ENCODE measurements around the gene MLLT10. TPM values are rescaled to one million over a fixed set of nuclear protein-coding genes. Genes with fewer than 3 reads are reported as not detected.
A peak's percentile ranks its signal among the peaks of the same experiment; 100 is the strongest.

Gene MLLT10
- total and polyA plus RNA-seq, 9 donors, result 20.7 to 30.6 (median 25.5) TPM

DNA sequence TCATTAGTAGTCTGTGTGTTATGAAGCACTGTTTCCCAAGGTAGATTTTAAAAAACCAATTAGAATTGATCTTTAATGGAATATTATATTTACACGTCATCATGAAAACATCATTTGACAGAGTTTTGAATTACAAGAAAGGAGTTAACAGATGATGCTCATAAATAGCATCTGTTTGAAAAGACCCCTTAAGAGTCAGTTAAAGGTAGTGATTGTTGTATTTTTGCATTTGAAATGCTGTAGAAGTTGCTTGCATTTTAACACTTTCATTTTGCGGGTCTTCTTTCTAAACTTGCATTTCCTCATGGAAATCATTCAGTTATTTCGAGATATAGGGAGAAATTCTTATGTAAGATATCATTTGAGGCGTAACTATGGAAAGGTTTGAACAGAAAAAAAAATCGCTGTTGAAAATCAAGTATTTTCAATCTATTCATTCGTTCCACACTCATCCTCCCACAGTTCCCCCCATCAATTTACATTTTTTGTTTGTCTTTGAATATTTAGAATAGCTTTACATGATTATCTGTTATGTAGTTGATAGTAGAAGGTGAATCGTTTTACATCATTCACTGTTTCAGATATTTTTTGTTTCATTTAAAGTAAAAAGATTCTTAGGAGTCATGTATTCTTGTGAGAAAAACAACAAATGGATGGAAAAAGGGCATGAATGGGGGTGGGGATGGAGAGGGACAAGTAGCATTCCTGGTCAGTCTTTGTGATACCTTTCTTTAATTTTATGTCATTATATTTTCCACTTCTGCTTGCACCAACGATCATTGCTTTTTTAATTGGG is 5.6 kb upstream of the MLLT10 start:
- no CpG with 5 or more reads among the region's 8 CpGs for WGBS (ENCODE audit: insufficient coverage)
- peaks cover 6% of the 10 kb centered on the region for H3K4me1 ChIP-seq (ENCODE audit: control insufficient read depth, insufficient read depth, low read length)

DNA sequence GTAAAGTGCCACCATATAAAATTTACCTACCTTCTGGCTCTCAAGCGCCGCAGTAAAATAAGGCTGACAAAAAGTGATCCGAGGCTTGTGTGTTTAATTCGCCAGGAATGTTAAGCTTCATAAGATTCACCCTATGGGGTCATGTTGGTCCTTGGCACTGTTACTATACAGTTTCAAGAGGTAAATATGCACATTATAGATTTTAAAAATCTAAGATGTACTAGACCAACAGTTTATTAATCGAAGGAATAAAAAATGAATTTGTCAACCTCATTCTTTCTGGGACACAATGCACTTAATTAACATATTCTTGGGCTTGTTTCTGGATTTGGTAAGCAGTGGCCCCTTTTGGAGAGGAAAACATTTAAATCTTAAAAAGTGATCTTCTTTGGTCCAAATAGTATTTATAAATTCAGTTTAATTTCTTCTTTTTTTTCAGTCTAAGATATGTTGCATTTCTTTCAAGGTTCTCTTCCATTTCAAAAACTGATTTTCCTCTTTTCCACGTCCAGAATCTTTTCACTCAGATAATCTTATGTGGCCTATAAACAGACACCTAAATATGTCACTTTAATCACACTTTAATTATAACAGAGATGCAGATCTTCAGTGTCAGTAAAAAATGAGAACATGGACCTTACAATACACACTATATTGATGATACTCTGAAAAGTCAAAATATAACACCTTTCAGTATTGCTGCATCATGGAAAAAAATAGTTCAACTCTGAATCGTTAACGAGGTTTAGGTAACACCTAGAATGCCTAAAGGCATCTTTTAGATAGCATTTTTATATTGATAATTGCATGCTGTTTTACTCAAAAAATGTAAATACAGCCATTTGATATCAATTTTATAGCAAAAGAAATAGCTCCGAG is 4.8 kb upstream of the MLLT10 start:
- Histone ChIP-seq H3K4me3 (ENCODE audit: low read length) (no peak overlapping the region), H3K9me3 (replicated peaks; ENCODE audit: control insufficient read depth, low read depth, low read length) (no peaks in the 10 kb centered on the region), H3K4me1 (ENCODE audit: control insufficient read depth, insufficient read depth, low read length) (peaks cover 3% of the 10 kb centered on the region), H3K27me3 (ENCODE audit: control insufficient read depth, insufficient read depth, low read length) (no peaks in the 10 kb centered on the region), H3K27ac (ENCODE audit: low read length) (peak overlapping the region; percentile 100), H3K36me3 (ENCODE audit: control insufficient read depth, insufficient read depth, low read length) (no peaks in the 10 kb centered on the region)
- DNase-seq, result peak; percentile 27
- no CpG with 5 or more reads among the region's 9 CpGs for WGBS (ENCODE audit: insufficient coverage)

More for the DNA sequence above, 5.6 kb upstream of the MLLT10 start:
- Histone ChIP-seq H3K27me3 (ENCODE audit: control insufficient read depth, insufficient read depth, low read length) (no peaks in the 10 kb centered on the region), H3K36me3 (ENCODE audit: control insufficient read depth, insufficient read depth, low read length) (no peaks in the 10 kb centered on the region), H3K4me3 (ENCODE audit: low read length) (peak overlapping the region; percentile 55), H3K27ac (ENCODE audit: low read length) (peak overlapping the region; percentile 100), H3K9me3 (replicated peaks; ENCODE audit: control insufficient read depth, low read depth, low read length) (no peaks in the 10 kb centered on the region)
- DNase-seq, result peak; percentile 17

DNA sequence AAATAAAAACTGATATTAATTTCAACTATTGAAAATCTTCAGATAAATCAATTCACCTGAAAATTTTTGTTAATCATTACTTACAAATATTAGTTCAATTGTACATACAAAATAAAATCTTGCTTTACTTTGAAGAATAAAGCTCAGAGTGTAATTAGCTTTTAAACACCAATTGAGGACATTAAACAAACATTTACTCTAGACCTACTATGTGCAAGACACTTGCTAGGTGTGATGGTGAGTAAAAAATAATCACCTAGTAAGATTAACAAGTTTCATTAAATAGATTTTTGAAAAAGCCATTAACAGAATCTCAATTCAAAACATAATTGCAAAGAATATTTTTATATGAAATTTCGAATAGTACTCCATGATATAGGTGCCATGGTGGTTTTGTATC is 3.9 kb upstream of the MLLT10 start:
- Histone ChIP-seq H3K4me3 (ENCODE audit: low read length) (no peak overlapping the region), H3K36me3 (ENCODE audit: control insufficient read depth, insufficient read depth, low read length) (no peaks in the 10 kb centered on the region), H3K9me3 (replicated peaks; ENCODE audit: control insufficient read depth, low read depth, low read length) (no peaks in the 10 kb centered on the region), H3K27ac (ENCODE audit: low read length) (no peak overlapping the region), H3K4me1 (ENCODE audit: control insufficient read depth, insufficient read depth, low read length) (peaks cover under 1% of the 10 kb centered on the region), H3K27me3 (ENCODE audit: control insufficient read depth, insufficient read depth, low read length) (no peaks in the 10 kb centered on the region)
- no CpG with 5 or more reads among the region's 1 CpG for WGBS (ENCODE audit: insufficient coverage)
- no peak for DNase-seq

DNA sequence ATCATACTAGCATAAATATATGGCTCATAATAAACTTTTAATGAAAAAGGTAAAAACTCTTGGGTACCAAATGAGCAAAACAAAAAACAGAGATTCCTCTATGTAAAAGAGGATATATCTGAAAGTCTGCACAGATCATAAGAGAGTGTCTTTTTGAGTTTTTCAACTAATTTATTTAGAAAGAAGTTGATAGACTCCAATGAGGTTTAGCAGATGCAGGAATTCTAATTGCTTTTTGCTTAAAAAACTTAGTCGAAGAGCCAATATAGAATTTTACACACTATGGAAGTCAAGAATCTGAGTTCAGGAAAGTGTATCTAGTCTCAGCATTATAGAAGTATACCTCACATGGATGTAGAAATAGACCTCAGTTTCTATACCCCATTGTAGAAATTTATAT is 3.4 kb upstream of the MLLT10 start:
- Histone ChIP-seq H3K36me3 (ENCODE audit: control insufficient read depth, insufficient read depth, low read length) (no peaks in the 10 kb centered on the region), H3K9me3 (replicated peaks; ENCODE audit: control insufficient read depth, low read depth, low read length) (no peaks in the 10 kb centered on the region), H3K27me3 (ENCODE audit: control insufficient read depth, insufficient read depth, low read length) (no peaks in the 10 kb centered on the region), H3K4me3 (ENCODE audit: low read length) (no peak overlapping the region), H3K4me1 (ENCODE audit: control insufficient read depth, insufficient read depth, low read length) (peaks cover 5% of the 10 kb centered on the region), H3K27ac (ENCODE audit: low read length) (no peak overlapping the region)
- WGBS (ENCODE audit: insufficient coverage), result no CpG with 5 or more reads among the region's 1 CpG
- DNase-seq, result no peak

DNA sequence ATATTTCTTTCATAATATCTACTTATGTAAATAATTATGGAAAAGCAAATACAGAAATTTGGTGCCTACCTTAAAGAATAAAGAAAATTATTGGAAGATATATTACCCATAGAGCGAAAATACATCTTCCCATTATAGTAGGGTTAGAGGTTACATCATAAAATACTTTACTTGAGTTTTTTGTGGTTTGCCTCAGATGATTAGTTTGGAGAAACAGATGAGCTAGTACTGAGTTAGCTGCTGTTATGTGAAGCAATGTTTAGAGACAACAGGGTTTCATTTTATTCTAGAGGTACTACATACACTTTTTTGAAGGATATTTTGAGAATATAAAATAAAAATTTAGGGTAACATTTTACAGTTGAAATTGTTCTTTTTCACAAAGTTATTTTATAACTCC is 2.9 kb upstream of the MLLT10 start:
- WGBS (ENCODE audit: insufficient coverage), result no CpG with 5 or more reads among the region's 1 CpG
- no peak overlapping the region for H3K27ac ChIP-seq (ENCODE audit: low read length)
- H3K27me3 ChIP-seq (ENCODE audit: control insufficient read depth, insufficient read depth, low read length), result no peaks in the 10 kb centered on the region
- no peaks in the 10 kb centered on the region for H3K36me3 ChIP-seq (ENCODE audit: control insufficient read depth, insufficient read depth, low read length)
- no peaks in the 10 kb centered on the region for H3K9me3 ChIP-seq (replicated peaks; ENCODE audit: control insufficient read depth, low read depth, low read length)
- H3K4me3 ChIP-seq (ENCODE audit: low read length), result no peak overlapping the region
- DNase-seq, result no peak
- peaks cover 6% of the 10 kb centered on the region for H3K4me1 ChIP-seq (ENCODE audit: control insufficient read depth, insufficient read depth, low read length)

DNA sequence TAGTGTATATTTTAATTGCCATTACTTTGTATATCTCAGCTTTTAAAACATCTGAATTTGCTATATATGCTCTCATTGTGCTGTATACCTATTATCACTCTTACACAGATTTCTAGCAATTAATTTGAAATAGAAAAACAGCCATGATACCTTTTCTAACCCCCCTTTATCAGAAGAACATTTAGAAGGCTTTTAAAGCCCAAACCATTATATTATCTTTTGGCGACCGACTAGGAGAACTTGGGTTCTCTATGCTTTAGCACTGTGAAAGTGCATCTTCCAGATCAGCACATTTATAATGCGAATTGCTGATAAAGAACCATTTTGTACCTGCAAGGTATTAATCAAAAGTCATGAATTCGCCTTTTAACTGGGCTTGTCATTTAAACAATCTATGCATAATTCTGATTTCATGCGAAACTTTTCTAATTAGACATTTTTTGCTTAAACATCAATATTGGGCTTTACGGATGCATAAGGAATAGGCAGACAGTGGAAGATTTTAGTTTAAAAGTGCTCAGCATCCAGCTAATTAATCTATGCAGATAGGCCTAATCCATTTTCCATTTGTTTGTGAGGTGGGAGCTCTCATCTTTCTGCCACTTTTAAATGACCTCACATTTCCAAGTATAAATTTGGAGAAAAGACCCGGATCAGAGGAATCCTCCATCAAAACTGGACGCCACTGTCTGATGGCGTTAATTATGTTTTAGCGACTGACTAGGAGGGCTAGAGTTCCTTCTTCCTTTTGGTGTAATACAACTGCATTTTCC is 1.2 kb upstream of the MLLT10 start:
- WGBS (ENCODE audit: insufficient coverage), result no CpG with 5 or more reads among the region's 10 CpGs
- peaks cover 5% of the 10 kb centered on the region for H3K36me3 ChIP-seq (ENCODE audit: control insufficient read depth, insufficient read depth, low read length)
- DNase-seq, result peak; percentile 30

DNA sequence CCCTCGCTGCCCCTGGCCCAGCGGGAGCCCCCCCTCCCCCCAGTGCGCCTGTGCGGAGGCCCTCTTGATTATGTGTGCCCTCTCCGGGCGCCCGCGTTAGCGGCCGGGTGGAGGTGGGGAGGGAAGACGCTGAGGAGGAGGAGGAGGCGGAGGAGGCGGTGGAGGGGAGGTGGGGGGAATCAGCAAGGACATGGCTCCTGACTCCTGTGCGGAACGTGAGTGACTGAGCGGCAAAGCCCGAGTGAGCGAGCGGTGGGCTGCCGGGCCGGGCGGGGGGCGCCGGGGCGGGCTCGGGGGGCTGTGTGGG is 201 bp downstream of the MLLT10 start:
- Histone ChIP-seq H3K27me3 (ENCODE audit: control insufficient read depth, insufficient read depth, low read length) (no peaks in the 10 kb centered on the region), H3K27ac (ENCODE audit: low read length) (peak overlapping the region; percentile 91), H3K4me3 (ENCODE audit: low read length) (peak overlapping the region; percentile 65), H3K9me3 (replicated peaks; ENCODE audit: control insufficient read depth, low read depth, low read length) (no peaks in the 10 kb centered on the region), H3K4me1 (ENCODE audit: control insufficient read depth, insufficient read depth, low read length) (peaks cover 6% of the 10 kb centered on the region), H3K36me3 (ENCODE audit: control insufficient read depth, insufficient read depth, low read length) (peaks cover 11% of the 10 kb centered on the region)
- no CpG with 5 or more reads among the region's 26 CpGs for WGBS (ENCODE audit: insufficient coverage)
- DNase-seq, result no peak

More for the DNA sequence above, 1.2 kb upstream of the MLLT10 start:
- H3K4me1 ChIP-seq (ENCODE audit: control insufficient read depth, insufficient read depth, low read length), result peaks cover 6% of the 10 kb centered on the region
- peak overlapping the region; percentile 94 for H3K27ac ChIP-seq (ENCODE audit: low read length)
- H3K4me3 ChIP-seq (ENCODE audit: low read length), result peak overlapping the region; percentile 56
- no peaks in the 10 kb centered on the region for H3K27me3 ChIP-seq (ENCODE audit: control insufficient read depth, insufficient read depth, low read length)
- H3K9me3 ChIP-seq (replicated peaks; ENCODE audit: control insufficient read depth, low read depth, low read length), result no peaks in the 10 kb centered on the region

DNA sequence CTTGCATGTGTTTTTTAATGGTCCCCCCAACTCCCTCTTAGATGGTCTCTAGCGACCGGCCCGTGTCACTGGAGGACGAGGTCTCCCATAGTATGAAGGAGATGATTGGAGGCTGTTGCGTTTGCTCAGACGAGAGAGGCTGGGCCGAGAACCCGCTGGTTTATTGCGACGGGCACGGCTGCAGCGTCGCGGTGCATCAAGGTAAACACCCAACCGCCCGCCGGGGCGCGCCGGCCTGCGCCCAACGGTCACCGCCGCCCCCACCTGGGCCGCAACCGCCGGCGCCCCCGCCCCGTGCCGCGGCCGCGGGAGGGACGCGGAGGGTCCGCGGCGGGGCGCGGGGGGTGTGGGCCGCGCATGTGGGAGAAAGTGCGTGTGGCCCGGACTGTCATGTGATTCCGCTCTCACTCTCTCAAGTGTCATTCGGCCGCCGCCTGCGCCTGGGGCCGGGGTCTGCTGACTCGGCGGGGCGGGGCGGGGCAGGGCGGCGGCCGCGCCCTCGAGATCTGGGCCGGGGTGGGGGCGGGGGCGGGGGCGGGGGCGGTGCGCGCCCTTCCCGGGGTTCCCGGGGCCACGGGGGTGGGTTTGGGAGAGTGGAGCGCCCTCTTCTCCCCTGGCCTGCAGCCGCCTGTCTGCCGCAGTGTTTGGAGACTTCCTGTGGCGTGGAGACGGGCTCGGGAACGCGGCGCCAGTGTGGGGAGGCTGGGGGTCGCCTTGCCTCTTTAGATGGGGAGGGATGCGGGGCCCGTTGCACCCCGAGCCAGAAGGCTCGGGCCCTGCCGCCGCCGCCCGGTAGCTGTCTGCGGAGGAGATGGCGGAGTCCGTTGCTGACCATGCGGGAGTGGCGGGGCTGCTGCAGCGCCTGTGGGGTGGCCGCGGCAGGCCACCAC is 817 bp downstream of the MLLT10 start:
- Histone ChIP-seq H3K4me1 (ENCODE audit: control insufficient read depth, insufficient read depth, low read length) (peaks cover 6% of the 10 kb centered on the region), H3K9me3 (replicated peaks; ENCODE audit: control insufficient read depth, low read depth, low read length) (no peaks in the 10 kb centered on the region), H3K27ac (ENCODE audit: low read length) (peak overlapping the region; percentile 91), H3K27me3 (ENCODE audit: control insufficient read depth, insufficient read depth, low read length) (no peaks in the 10 kb centered on the region), H3K4me3 (ENCODE audit: low read length) (peak overlapping the region; percentile 65), H3K36me3 (ENCODE audit: control insufficient read depth, insufficient read depth, low read length) (peaks cover 14% of the 10 kb centered on the region)
- under 1% methylated on average over 55 of the region's 96 CpGs for WGBS (ENCODE audit: insufficient coverage)
- peak; percentile 82 for DNase-seq

DNA sequence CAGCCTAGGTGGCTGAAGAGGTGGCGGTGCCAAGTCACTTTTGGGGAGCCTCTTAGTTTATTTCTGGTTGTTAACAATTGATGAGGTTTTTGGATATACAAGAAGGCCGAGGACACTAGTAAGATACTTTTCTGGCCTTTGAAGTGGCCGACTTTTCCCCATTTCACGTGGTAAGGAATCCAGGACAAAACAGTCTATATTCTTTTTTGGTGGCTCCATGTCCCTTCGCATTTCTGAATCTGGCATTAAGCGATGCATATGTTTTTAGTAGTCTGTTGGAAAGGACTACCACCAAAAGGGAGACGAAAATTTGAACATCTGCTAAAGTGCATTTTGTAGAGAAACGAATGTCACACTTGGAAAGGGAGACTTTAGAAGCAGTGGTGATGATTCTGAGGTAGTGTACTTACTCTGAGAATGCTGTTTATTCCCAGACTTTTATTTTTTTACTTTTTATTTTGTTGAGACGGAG is 1.5 kb downstream of the MLLT10 start:
- H3K27me3 ChIP-seq (ENCODE audit: control insufficient read depth, insufficient read depth, low read length), result no peaks in the 10 kb centered on the region
- H3K4me1 ChIP-seq (ENCODE audit: control insufficient read depth, insufficient read depth, low read length), result peaks cover 6% of the 10 kb centered on the region
- no peaks in the 10 kb centered on the region for H3K9me3 ChIP-seq (replicated peaks; ENCODE audit: control insufficient read depth, low read depth, low read length)
- 50% methylated on average over 1 of the region's 9 CpGs for WGBS (ENCODE audit: insufficient coverage)
- peak overlapping the region; percentile 81 for H3K27ac ChIP-seq (ENCODE audit: low read length)
- peak; percentile 71 for DNase-seq
- peak overlapping the region; percentile 65 for H3K4me3 ChIP-seq (ENCODE audit: low read length)
- H3K36me3 ChIP-seq (ENCODE audit: control insufficient read depth, insufficient read depth, low read length), result peaks cover 19% of the 10 kb centered on the region
